Neural crest cell (in vitro differentiated cells): ENCODE results near the gene RFX2. TPM values are rescaled to one million over a fixed set of nuclear protein-coding genes. Genes with fewer than 3 reads are reported as not detected.

Source experiments
- DNase-seq: peaks from one replicate; pipeline ENCODE4 v3.0.0; 2021; ENCODE audit warnings: low read depth, mixed read lengths, low spot score
- H3K27ac Mint-ChIP-seq: one replicate; pipeline ENCODE4 v1.8.0; 2021; ENCODE audit warnings: mild to moderate bottlenecking, mixed read lengths; ENCODE audit not compliant: unreplicated experiment
- H3K27me3 Mint-ChIP-seq: 2 replicates; pipeline ENCODE4 v1.8.0; 2021; ENCODE audit warnings: low read depth, mild to moderate bottlenecking, mixed read lengths
- H3K36me3 Mint-ChIP-seq: 2 replicates; pipeline ENCODE4 v1.8.0; 2021; ENCODE audit warnings: low read depth, mild to moderate bottlenecking, mixed read lengths
- H3K4me1 Mint-ChIP-seq: 2 replicates; pipeline ENCODE4 v1.8.0; 2021; ENCODE audit warnings: mixed read lengths
- H3K4me3 Mint-ChIP-seq: one replicate; pipeline ENCODE4 v1.8.0; 2021; ENCODE audit warnings: mild to moderate bottlenecking, mixed read lengths
- H3K9me3 Mint-ChIP-seq: 2 replicates; pipeline ENCODE4 v1.8.0; 2021; ENCODE audit warnings: mixed read lengths
- total RNA-seq: library from RNA; stranded (reverse); gene quantifications from 2 replicates; pipeline ENCODE4 v1.2.1, GENCODE V29; 2021
- TF ChIP-seq, protein P1 (sequence below): fragments of 200-600 bp; sonication (generic); conservative IDR thresholded peaks from 2 replicates; pipeline ENCODE4 v1.5.0; 2021; ENCODE audit warnings: antibody characterized with exemption, mild to moderate bottlenecking

RFX2 gene
- total RNA-seq, 1 donor from 2014 or later = 17.2 TPM

DNA sequence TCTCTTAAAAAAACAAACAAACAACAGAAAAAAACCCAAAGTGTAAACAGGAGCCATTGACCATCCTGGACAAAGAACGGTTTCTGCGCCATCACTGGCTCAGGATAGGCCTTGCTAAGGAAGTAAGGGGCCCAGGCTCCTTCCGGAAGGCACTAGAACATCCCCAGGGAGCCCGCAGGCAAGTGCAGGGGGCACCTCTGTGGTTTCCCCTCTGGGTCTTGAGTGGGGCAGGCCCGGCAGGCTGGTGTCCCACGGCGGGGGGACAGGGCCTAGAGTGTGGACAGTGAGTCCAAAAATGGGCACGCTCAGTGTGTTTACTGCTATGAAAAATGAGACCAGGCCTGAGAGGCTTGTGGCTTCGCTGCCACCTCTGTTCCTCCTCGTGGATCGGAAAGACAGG is 117.5 kb downstream of the RFX2 start:
- H3K9me3 Mint-ChIP-seq = no peaks in the 10 kb centered on the region
- TF ChIP-seq, protein P1, sequence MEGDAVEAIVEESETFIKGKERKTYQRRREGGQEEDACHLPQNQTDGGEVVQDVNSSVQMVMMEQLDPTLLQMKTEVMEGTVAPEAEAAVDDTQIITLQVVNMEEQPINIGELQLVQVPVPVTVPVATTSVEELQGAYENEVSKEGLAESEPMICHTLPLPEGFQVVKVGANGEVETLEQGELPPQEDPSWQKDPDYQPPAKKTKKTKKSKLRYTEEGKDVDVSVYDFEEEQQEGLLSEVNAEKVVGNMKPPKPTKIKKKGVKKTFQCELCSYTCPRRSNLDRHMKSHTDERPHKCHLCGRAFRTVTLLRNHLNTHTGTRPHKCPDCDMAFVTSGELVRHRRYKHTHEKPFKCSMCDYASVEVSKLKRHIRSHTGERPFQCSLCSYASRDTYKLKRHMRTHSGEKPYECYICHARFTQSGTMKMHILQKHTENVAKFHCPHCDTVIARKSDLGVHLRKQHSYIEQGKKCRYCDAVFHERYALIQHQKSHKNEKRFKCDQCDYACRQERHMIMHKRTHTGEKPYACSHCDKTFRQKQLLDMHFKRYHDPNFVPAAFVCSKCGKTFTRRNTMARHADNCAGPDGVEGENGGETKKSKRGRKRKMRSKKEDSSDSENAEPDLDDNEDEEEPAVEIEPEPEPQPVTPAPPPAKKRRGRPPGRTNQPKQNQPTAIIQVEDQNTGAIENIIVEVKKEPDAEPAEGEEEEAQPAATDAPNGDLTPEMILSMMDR = no peak
- no peaks in the 10 kb centered on the region for H3K36me3 Mint-ChIP-seq
- no peak for DNase-seq
- H3K4me3 Mint-ChIP-seq = no peak overlapping the region
- H3K27ac Mint-ChIP-seq = no peak overlapping the region
- H3K4me1 Mint-ChIP-seq = peaks cover 23% of the 10 kb centered on the region
- H3K27me3 Mint-ChIP-seq = no peaks in the 10 kb centered on the region

GRCh38 chr19:5991244-5991838 is 119.0 kb downstream of the RFX2 start:
- TF ChIP-seq, protein P1 = no peak
- no peak overlapping the region for H3K27ac Mint-ChIP-seq
- DNase-seq = no peak
- no peaks in the 10 kb centered on the region for H3K27me3 Mint-ChIP-seq
- no peaks in the 10 kb centered on the region for H3K9me3 Mint-ChIP-seq
- H3K36me3 Mint-ChIP-seq = no peaks in the 10 kb centered on the region
- no peak overlapping the region for H3K4me3 Mint-ChIP-seq
- H3K4me1 Mint-ChIP-seq = peaks cover 31% of the 10 kb centered on the region

GRCh38 chr19:5990289-5990797 is 120.0 kb downstream of the RFX2 start:
- H3K27ac Mint-ChIP-seq = peak overlapping the region; percentile 83
- no peaks in the 10 kb centered on the region for H3K9me3 Mint-ChIP-seq
- no peaks in the 10 kb centered on the region for H3K36me3 Mint-ChIP-seq
- H3K4me3 Mint-ChIP-seq = no peak overlapping the region
- H3K27me3 Mint-ChIP-seq = no peaks in the 10 kb centered on the region
- peaks cover 31% of the 10 kb centered on the region for H3K4me1 Mint-ChIP-seq
- DNase-seq = peak; percentile 6
- TF ChIP-seq, protein P1 = no peak

DNA sequence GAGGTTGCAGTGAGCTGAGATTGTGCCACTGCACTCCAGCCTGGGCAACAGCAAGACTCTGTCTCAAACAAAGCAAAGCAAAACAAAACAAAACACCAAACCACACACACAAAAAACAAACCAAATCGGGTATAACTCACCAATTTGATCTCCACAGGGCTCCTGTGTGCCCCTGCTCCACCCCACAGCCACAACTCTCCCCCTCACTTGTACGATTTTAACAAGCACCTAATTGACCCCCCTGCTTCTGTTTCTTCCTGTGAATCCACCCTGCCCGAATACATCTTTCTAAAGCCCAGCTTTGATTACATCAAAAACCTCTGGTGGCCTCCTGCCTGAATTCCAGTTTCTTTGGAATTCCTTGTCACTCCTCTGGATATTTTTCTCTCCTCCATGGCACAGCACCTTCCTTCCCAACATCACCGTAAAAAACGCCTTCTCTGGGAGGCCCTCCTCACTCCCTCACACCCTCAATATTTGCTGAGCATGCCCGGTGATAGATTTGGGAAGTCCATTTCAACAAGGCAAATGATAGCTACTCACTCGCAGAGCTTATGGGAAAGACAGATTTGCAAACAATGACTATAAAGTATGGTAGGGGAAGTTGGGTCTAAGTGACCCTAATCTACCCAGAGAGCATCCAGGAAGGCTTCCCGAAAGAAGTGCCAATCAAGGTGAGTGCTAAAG is 120.8 kb downstream of the RFX2 start:
- Mint-ChIP-seq H3K27ac (peak overlapping the region; percentile 44), H3K9me3 (no peaks in the 10 kb centered on the region), H3K4me3 (no peak overlapping the region), H3K27me3 (no peaks in the 10 kb centered on the region), H3K4me1 (peaks cover 31% of the 10 kb centered on the region), H3K36me3 (no peaks in the 10 kb centered on the region)
- TF ChIP-seq, protein P1 = no peak
- no peak for DNase-seq

GRCh38 chr19:5988517-5989387 is 121.5 kb downstream of the RFX2 start:
- peaks cover 28% of the 10 kb centered on the region for H3K4me1 Mint-ChIP-seq

More at GRCh38 chr19:5988517-5989387, 121.5 kb downstream of the RFX2 start:
- TF ChIP-seq, protein P1 = no peak
- Mint-ChIP-seq H3K9me3 (no peaks in the 10 kb centered on the region), H3K27me3 (no peaks in the 10 kb centered on the region), H3K27ac (no peak overlapping the region), H3K4me3 (peak overlapping the region; percentile 31), H3K36me3 (no peaks in the 10 kb centered on the region)
- no peak for DNase-seq
